Small intestine (tissue), 7 donors: ENCODE data around the gene SLN. TPM values are rescaled to one million over a fixed set of nuclear protein-coding genes. Genes with fewer than 3 reads are reported as not detected.

Source experiments
- DNase-seq, 2 donors: peaks; one replicate each; pipeline versions ENCODE4 v3.0.0 to v3.0.0-alpha.2; 2013
- FAIRE-seq: peaks from 2 replicates; lab custom pipeline; 2012; peaks lifted over from hg19 to GRCh38; lab: Jason Lieb, UNC
- H3K27ac ChIP-seq, 3 donors: one replicate each; pipeline ENCODE4 v1.5.1; 2013; ENCODE audit warnings: low read length in 2 of 3, mild to moderate bottlenecking in 2 of 3, control low read depth in 1 of 3, inconsistent platforms in 1 of 3, low read depth in 1 of 3, moderate library complexity in 1 of 3
- H3K27me3 ChIP-seq, 3 donors: one replicate each; pipeline ENCODE4 v1.6.1; 2013; ENCODE audit warnings: low read length in 3 of 3, inconsistent platforms in 1 of 3; ENCODE audit not compliant: control insufficient read depth in 3 of 3, insufficient read depth in 3 of 3
- H3K36me3 ChIP-seq, 3 donors: one replicate each; pipeline ENCODE4 v1.6.1; 2013; ENCODE audit warnings: low read length in 3 of 3, inconsistent platforms in 1 of 3, low read depth in 1 of 3, mild to moderate bottlenecking in 1 of 3, moderate library complexity in 1 of 3; ENCODE audit not compliant: control insufficient read depth in 3 of 3, insufficient read depth in 2 of 3
- H3K4me1 ChIP-seq, 3 donors: one replicate each; pipeline ENCODE4 v1.6.1; 2013; ENCODE audit warnings: low read length in 2 of 3, inconsistent platforms in 1 of 3, low read depth in 1 of 3, mild to moderate bottlenecking in 1 of 3, moderate library complexity in 1 of 3; ENCODE audit not compliant: control insufficient read depth in 3 of 3, insufficient read depth in 2 of 3
- H3K4me3 ChIP-seq, 3 donors: one replicate each; pipeline ENCODE4 v1.5.1; 2013; ENCODE audit warnings: low read length in 3 of 3, control low read depth in 1 of 3, inconsistent platforms in 1 of 3, low read depth in 1 of 3, mild to moderate bottlenecking in 1 of 3, moderate library complexity in 1 of 3
- H3K9me3 ChIP-seq, 2 donors: one replicate each; pipeline ENCODE4 v1.6.1; 2013; ENCODE audit warnings: low read depth in 1 of 2, low read length in 1 of 2; ENCODE audit not compliant: control insufficient read depth in 2 of 2, insufficient read depth in 1 of 2
- polyA plus RNA-seq, 4 donors: library from polyadenylated mRNA; stranded (reverse) in 3 of 4; unstranded in 1 of 4; fragments of 200-250 nt in 3 of 4; fragments of 120-200 nt in 1 of 4; gene quantifications; one replicate each; pipeline versions ENCODE4 v1.2.1 to v1.2.3, GENCODE V29; 2013
- donor health status: healthy with polysubstance abuse.
- donor health status: control.
- donor health status: control.
- donor health status: Bipolar disorder and iron deficiency.
- donor health status: healthy.

Gene SLN
- polyA plus RNA-seq, 4 donors, result 0.15 to 6.2 TPM; not detected in 2

DNA sequence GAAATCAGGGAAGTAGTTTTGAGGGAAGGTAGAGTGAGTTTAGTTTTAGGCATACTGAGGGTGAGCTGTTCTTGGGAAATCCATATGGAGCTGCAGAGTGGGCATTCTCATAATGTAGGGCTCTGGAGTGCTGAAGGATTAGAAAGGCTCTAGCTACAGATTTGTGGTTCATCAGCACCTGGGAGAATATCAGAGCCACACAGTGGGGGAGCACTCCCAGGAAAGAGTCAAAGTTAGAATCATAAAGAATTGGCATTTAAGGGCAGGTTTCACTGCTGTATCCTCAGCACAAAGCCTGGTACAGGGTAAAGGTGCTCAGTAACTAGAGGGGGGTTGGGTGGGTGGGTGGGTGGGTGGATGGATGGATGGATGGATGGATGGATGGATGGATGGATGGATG is 52.5 kb downstream of the SLN start:
- Histone ChIP-seq H3K27me3 (no peaks in the 10 kb centered on the region), H3K36me3 (no peaks in the 10 kb centered on the region)
- no peak for FAIRE-seq

More for the DNA sequence above, 52.5 kb downstream of the SLN start:
- no peak for DNase-seq
- H3K27ac ChIP-seq, result no peak overlapping the region
- H3K4me3 ChIP-seq, result no peak overlapping the region
- H3K4me1 ChIP-seq, result no peaks in the 10 kb centered on the region
- H3K9me3 ChIP-seq, result no peaks in the 10 kb centered on the region

Other genes with a start within 250 kb of the SLN start
- 10 to 100 TPM in 1 of 4 donors, 1 to 10 TPM in 3; 1.8 to 10.1 (median 3.0) TPM for gene ALKBH8, start 146.3 kb downstream of the SLN start, polyA plus RNA-seq
- under 1 TPM in 2 of 4 donors, not detected in 2; 0.18 to 0.58 TPM for gene ELMOD1, start 120.9 kb downstream of the SLN start, polyA plus RNA-seq
- 10 to 100 TPM; 10.3 to 21.5 (median 13.3) TPM for gene SLC35F2, start 146.7 kb upstream of the SLN start, polyA plus RNA-seq
- 1 to 10 TPM in 1 of 4 donors, under 1 TPM in 2, not detected in 1; 0.27 to 2.1 (median 0.58) TPM for gene RAB39A, start 216.4 kb upstream of the SLN start, polyA plus RNA-seq